SU-DHL-6 (cell line): ENCODE results near the gene TEX55.

ENCODE experiments used
- EZH2phosphoT487 ChIP-seq: fragments of 200-600 bp; sonication (generic), shearing (Covaris generic); conservative IDR thresholded peaks from 2 replicates; pipeline ENCODE4 v1.6.1; 2018; ENCODE audit warnings: mild to moderate bottlenecking, antibody characterized with exemption, low read length, moderate library complexity, mixed read lengths
- TF ChIP-seq, protein P1 (sequence below): fragments of 200-600 bp; sonication (generic); IDR thresholded peaks from one replicate; pipeline ENCODE4 v1.5.1; 2017; ENCODE audit warnings: antibody characterized with exemption, mild to moderate bottlenecking, low read length, moderate library complexity; ENCODE audit not compliant: insufficient read depth, poor library complexity, severe bottlenecking

DNA sequence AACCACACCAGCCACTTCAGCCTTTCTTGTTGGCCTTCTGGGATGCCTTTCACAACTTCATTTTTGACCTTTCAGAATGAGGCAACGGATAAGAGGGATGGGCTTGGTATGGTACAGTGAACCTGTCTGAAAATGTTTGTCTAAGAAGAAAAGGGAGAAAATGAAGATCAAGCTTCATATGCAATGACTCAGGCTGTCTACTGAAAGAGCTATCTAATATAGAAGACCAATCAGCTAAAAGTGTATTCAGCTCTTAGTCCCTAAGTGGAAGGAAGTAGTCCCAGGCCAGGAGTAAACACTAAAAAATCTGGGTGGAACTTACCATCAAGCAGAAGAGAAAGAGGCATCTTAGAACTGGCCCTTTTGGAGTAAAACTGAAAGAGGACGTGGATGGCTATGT is 15.3 kb downstream of the TEX55 start:
- TF ChIP-seq, protein P1, sequence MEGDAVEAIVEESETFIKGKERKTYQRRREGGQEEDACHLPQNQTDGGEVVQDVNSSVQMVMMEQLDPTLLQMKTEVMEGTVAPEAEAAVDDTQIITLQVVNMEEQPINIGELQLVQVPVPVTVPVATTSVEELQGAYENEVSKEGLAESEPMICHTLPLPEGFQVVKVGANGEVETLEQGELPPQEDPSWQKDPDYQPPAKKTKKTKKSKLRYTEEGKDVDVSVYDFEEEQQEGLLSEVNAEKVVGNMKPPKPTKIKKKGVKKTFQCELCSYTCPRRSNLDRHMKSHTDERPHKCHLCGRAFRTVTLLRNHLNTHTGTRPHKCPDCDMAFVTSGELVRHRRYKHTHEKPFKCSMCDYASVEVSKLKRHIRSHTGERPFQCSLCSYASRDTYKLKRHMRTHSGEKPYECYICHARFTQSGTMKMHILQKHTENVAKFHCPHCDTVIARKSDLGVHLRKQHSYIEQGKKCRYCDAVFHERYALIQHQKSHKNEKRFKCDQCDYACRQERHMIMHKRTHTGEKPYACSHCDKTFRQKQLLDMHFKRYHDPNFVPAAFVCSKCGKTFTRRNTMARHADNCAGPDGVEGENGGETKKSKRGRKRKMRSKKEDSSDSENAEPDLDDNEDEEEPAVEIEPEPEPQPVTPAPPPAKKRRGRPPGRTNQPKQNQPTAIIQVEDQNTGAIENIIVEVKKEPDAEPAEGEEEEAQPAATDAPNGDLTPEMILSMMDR: no peak
- no peak for TF ChIP-seq EZH2phosphoT487
